ENCODE data around the gene BMAL1.
"Not testable (repeated sequence)": the region's sequence is repeated elsewhere in the genome, so short reads cannot be mapped to it uniquely, and the experiment has no call there.

The BMAL1 gene

GRCh38 chr11:13277768-13278608 is at the start of gene BMAL1:
BMAL1 (plus strand) TSS chr11:13277790; CDS start chr11:13354309, 76,519 bp downstream.
- no peak for DNase-seq

- no peak for DNase-seq
Measured at GRCh38 chr11:13228572-13228971, 49.0 kb upstream of the BMAL1 start.

GRCh38 chr11:13229136-13229535 is 48.5 kb upstream of the BMAL1 start:
- DNase-seq, result no peak

GRCh38 chr11:13229711-13230318 is 47.8 kb upstream of the BMAL1 start:
- no peak for DNase-seq

- DNase-seq, result no peak
Measured at GRCh38 chr11:13233173-13233745, 44.3 kb upstream of the BMAL1 start.

- DNase-seq, result no peak
Measured at GRCh38 chr11:13235895-13236294, 41.7 kb upstream of the BMAL1 start.

GRCh38 chr11:13236626-13237025 is 41.0 kb upstream of the BMAL1 start:
- DNase-seq, result no peak

GRCh38 chr11:13237761-13238160 is 39.8 kb upstream of the BMAL1 start:
- no peak for DNase-seq

- DNase-seq, result no peak
Measured at GRCh38 chr11:13238879-13239514, 38.6 kb upstream of the BMAL1 start.

GRCh38 chr11:13242564-13242963 is 35.0 kb upstream of the BMAL1 start:
- no peak for DNase-seq

GRCh38 chr11:13247606-13248296 is 29.8 kb upstream of the BMAL1 start:
- DNase-seq, result no peak

GRCh38 chr11:13249177-13249576 is 28.4 kb upstream of the BMAL1 start:
- no peak for DNase-seq

GRCh38 chr11:13249992-13250391 is 27.6 kb upstream of the BMAL1 start:
- no peak for DNase-seq

GRCh38 chr11:13251966-13252365 is 25.6 kb upstream of the BMAL1 start:
- no peak for DNase-seq

GRCh38 chr11:13252438-13252837 is 25.2 kb upstream of the BMAL1 start:
- no peak for DNase-seq

- DNase-seq, result no peak
Measured at GRCh38 chr11:13256216-13256615, 21.4 kb upstream of the BMAL1 start.

GRCh38 chr11:13258061-13258460 is 19.5 kb upstream of the BMAL1 start:
- not testable (repeated sequence) for DNase-seq

- no peak for DNase-seq
Measured at GRCh38 chr11:13258855-13259254, 18.7 kb upstream of the BMAL1 start.

GRCh38 chr11:13259374-13259773 is 18.2 kb upstream of the BMAL1 start:
- no peak for DNase-seq

GRCh38 chr11:13260201-13260962 is 17.2 kb upstream of the BMAL1 start:
- no peak for DNase-seq

GRCh38 chr11:13260963-13261588 is 16.5 kb upstream of the BMAL1 start:
- DNase-seq, result no peak

- DNase-seq, result peak; percentile 52
Measured at GRCh38 chr11:13261591-13262061, 16.0 kb upstream of the BMAL1 start.

All from amniotic stem cell (primary cell).